CD4-positive, alpha-beta T cell (primary cell): Measurements from ENCODE around the gene BCL2L12. TPM values are rescaled to one million over a fixed set of nuclear protein-coding genes. Genes with fewer than 3 reads are reported as not detected.

Experiments used
- ATAC-seq: fragments of 200-7000 bp; cut with Tn5 transposase; one replicate; pipeline ENCODE4 v1.10.0; 2022; ENCODE audit warnings: mild to moderate bottlenecking; ENCODE audit not compliant: poor library complexity
- CTCF ChIA-PET: fragments of 350-600 bp; sonication (Branson Sonifier 250); formaldehyde crosslinking; loops from one replicate; lab custom pipeline; 2021; ENCODE audit warnings: antibody characterized with exemption, inconsistent platforms; lab: Charles Lee
- POLR2A ChIA-PET: fragments of 350-600 bp; sonication (Branson Sonifier 250); formaldehyde crosslinking; loops from one replicate; lab custom pipeline; 2021; ENCODE audit warnings: antibody characterized with exemption, inconsistent platforms; lab: Charles Lee
- DNase-seq, 14 experiments: peaks; one replicate each; pipeline ENCODE4 v3.0.0-alpha.2; 2013 to 2020; ENCODE audit warnings: mixed read lengths in 2 of 14
- H3K27ac ChIP-seq, 2 donors: one replicate each; pipeline versions ENCODE4 v1.5.1 to v1.7.0; 2013; ENCODE audit warnings: low read length in 2 of 2, low read depth in 1 of 2, mild to moderate bottlenecking in 1 of 2
- H3K27me3 ChIP-seq, 2 experiments: 1 replicate in 1 of 2; 2 replicates in 1 of 2; pipeline versions ENCODE4 v1.6.1 to v1.7.0; 2013; ENCODE audit warnings: low read length in 2 of 2, control low read depth in 1 of 2, mild to moderate bottlenecking in 1 of 2, moderate library complexity in 1 of 2; ENCODE audit not compliant: insufficient read depth in 2 of 2, control insufficient read depth in 1 of 2
- H3K36me3 ChIP-seq: one replicate; pipeline ENCODE4 v1.6.1; 2013; ENCODE audit warnings: low read length, control low read depth; ENCODE audit not compliant: insufficient read depth
- H3K4me1 ChIP-seq: one replicate; pipeline ENCODE4 v1.6.1; 2013; ENCODE audit warnings: low read length, control low read depth; ENCODE audit not compliant: insufficient read depth
- H3K4me3 ChIP-seq: one replicate; pipeline ENCODE4 v1.5.1; 2013; ENCODE audit warnings: mild to moderate bottlenecking, low read length, moderate library complexity
- H3K9me3 ChIP-seq, 2 experiments: 1 replicate in 1 of 2; 2 replicates in 1 of 2; pipeline versions ENCODE4 v1.6.1 to v1.7.0; 2013; ENCODE audit warnings: low read length in 2 of 2, mild to moderate bottlenecking in 2 of 2, control low read depth in 1 of 2, moderate library complexity in 1 of 2; ENCODE audit not compliant: control insufficient read depth in 1 of 2, insufficient read depth in 1 of 2
- H3K27ac Mint-ChIP-seq: one replicate; pipeline ENCODE4 v1.8.0; 2020; ENCODE audit warnings: mixed read lengths
- H3K27me3 Mint-ChIP-seq: one replicate; pipeline ENCODE4 v1.8.0; 2021; ENCODE audit warnings: mixed read lengths
- H3K36me3 Mint-ChIP-seq: one replicate; pipeline ENCODE4 v1.8.0; 2021; ENCODE audit warnings: low read depth, mixed read lengths
- H3K4me1 Mint-ChIP-seq: one replicate; pipeline ENCODE4 v1.8.0; 2021; ENCODE audit warnings: low read depth, mixed read lengths
- H3K4me3 Mint-ChIP-seq: one replicate; pipeline ENCODE4 v1.8.0; 2020; ENCODE audit warnings: mild to moderate bottlenecking, mixed read lengths
- H3K9me3 Mint-ChIP-seq: one replicate; pipeline ENCODE4 v1.8.0; 2020; ENCODE audit warnings: mixed read lengths
- CTCF ChIP-seq: fragments of 200-600 bp; IDR thresholded peaks from one replicate; pipeline ENCODE4 v1.8.0; 2022; ENCODE audit warnings: antibody characterized with exemption, mild to moderate bottlenecking
- intact Hi-C, 2 experiments: fragments of 100-400 bp; cut with DNase I in 1 of 2; cut with micrococcal nuclease in 1 of 2; formaldehyde crosslinking; loops; one replicate each; pipeline versions ENCODE4 v1.15.1 to v1.9.0; 2023 to 2025; cut with DNase I, micrococcal nuclease
- total RNA-seq, 174 experiments: library from RNA in 2 of 174; stranded (reverse) in 2 of 174; gene quantifications; one replicate each; pipeline ENCODE4 v1.2.3 and lab custom pipeline; 2021 to 2026

The BCL2L12 gene
- total RNA-seq, 2 experiments from 2014 or later: 9.9 to 11.3 TPM

DNA sequence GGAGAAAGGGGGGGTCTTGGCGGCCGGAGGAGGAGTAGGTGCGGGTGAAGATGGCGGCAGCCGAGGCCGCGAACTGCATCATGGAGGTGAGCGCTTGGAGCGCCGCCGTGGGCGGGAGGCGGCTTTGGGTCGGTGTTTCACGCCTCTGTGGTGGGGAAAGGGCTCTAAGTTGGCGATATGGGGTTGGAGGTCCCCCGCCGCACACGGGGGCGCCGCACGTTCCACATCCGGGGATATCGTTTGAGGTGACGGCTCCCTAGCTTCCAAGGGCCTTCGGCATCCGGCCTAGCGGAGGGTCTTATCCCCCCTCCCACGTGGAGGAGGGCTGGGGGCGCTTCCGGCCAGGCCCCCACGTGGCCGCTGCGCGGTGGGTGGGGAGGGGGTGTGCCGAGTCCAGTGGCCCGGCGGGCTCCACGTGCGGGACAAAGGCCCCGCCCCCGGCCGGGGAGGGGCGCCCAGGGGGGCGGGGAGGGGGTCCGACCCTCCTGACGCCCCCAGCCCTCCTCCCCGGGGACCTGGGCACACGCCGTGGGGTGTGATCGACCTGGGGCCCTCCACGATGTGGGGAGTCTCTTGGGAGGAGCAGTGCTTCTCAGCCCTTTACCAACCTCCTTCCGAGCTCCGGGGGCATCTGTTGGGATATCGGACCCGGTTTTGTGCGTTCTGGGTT is 11.6 kb downstream of the BCL2L12 start, which contains the start of gene PRMT1:
PRMT1 (plus strand) TSS at position 41 of the 670 bp plus-strand sequence; CDS start at position 51, 10 bp downstream.
- Mint-ChIP-seq H3K36me3 (peaks cover 41% of the 10 kb centered on the region), H3K27ac (peak within 1 kb of the TSS; percentile 97), H3K4me1 (peaks cover 40% of the 10 kb centered on the region), H3K9me3 (no peaks in the 10 kb centered on the region), H3K27me3 (no peaks in the 10 kb centered on the region), H3K4me3 (peak within 1 kb of the TSS; percentile 97)
- Histone ChIP-seq H3K27me3 (no peaks in the 10 kb centered on the region), H3K4me1 (peaks cover 51% of the 10 kb centered on the region), H3K9me3 (no peaks in the 10 kb centered on the region), H3K4me3 (peak within 1 kb of the TSS; percentile 99), H3K36me3 (peaks cover 24% of the 10 kb centered on the region), H3K27ac (peak within 1 kb of the TSS; percentile 98)
- ATAC-seq (peak; percentile 39), DNase-seq (peak in 10 of 14 experiments; percentile 24 to 80 (median 48))
- POLR2A ChIA-PET: interaction anchor here (0.7 to 6.6 kb wide), 32 partner anchors 9 to 226 kb away, joined by 3 to 92 read pairs (median 6); partner anchors contain the start of genes AKT1S1, ALDH16A1, AP2A1 and BCL2L12
- intact Hi-C loops: loop anchor here (2.0 to 10.0 kb wide), 4 partner anchors 107 to 285 kb away; partner anchors contain the start of genes FLT3LG (in 1 of the 2) and RPS11 (in 1 of the 2)
- CTCF ChIA-PET: interaction anchor here (0.6 to 3.4 kb wide), 9 partner anchors 12 to 205 kb away, joined by 3 to 22 read pairs (median 3); partner anchors contain the start of genes ADM5, FLT3LG, NOSIP and PRRG2
- TF ChIP-seq CTCF: no peak

- H3K36me3 Mint-ChIP-seq: peaks cover 45% of the 10 kb centered on the region
- peaks cover 29% of the 10 kb centered on the region for H3K36me3 ChIP-seq
- peak overlapping the region; percentile 99 for H3K4me3 ChIP-seq
- peak; percentile 73 for TF ChIP-seq CTCF
- H3K4me1 Mint-ChIP-seq: peaks cover 38% of the 10 kb centered on the region
- no peaks in the 10 kb centered on the region for H3K9me3 Mint-ChIP-seq
- POLR2A ChIA-PET: interaction anchor here (0.7 to 6.6 kb wide), 15 partner anchors 14 to 226 kb away, joined by 3 to 92 read pairs (median 7); partner anchors contain the start of genes ALDH16A1, BCL2L12, FUZ and IRF3
- peak overlapping the region; percentile 91 for H3K4me3 Mint-ChIP-seq
- peak overlapping the region; percentile 97 for H3K27ac Mint-ChIP-seq
- H3K27me3 Mint-ChIP-seq: no peaks in the 10 kb centered on the region
- DNase-seq (peak; percentile 67 to 93 (median 80)), ATAC-seq (peak; percentile 14)
- H3K4me1 ChIP-seq: peaks cover 50% of the 10 kb centered on the region
- no peaks in the 10 kb centered on the region for H3K9me3 ChIP-seq
- no peaks in the 10 kb centered on the region for H3K27me3 ChIP-seq
- peak overlapping the region; percentile 98 for H3K27ac ChIP-seq
- CTCF ChIA-PET: interaction anchor here (0.6 to 3.4 kb wide), 14 partner anchors 11 to 226 kb away, joined by 3 to 22 read pairs (median 3); partner anchors contain the start of genes ADM5, BCL2L12, FLT3LG and IRF3
- intact Hi-C loops: loop anchor here (1.0 to 10.0 kb wide), 5 partner anchors 13 to 286 kb away; partner anchors contain the start of genes BCL2L12 (in 1 of the 2), FLT3LG (in 1 of the 2), IRF3 (in 1 of the 2) and RPS11 (in 1 of the 2)
Observed at GRCh38 chr19:49677901-49678674, 12.4 kb downstream of the BCL2L12 start.
